ENCODE results near the gene EFCAB11. TPM values are rescaled to one million over a fixed set of nuclear protein-coding genes. Genes with fewer than 3 reads are reported as not detected.

EFCAB11 gene
- total RNA-seq, 3 donors from 2014 or later (not counting 1 experiment from before 2014, with no cell fraction given): 3.9 to 5.2 (median 4.0) TPM

DNA sequence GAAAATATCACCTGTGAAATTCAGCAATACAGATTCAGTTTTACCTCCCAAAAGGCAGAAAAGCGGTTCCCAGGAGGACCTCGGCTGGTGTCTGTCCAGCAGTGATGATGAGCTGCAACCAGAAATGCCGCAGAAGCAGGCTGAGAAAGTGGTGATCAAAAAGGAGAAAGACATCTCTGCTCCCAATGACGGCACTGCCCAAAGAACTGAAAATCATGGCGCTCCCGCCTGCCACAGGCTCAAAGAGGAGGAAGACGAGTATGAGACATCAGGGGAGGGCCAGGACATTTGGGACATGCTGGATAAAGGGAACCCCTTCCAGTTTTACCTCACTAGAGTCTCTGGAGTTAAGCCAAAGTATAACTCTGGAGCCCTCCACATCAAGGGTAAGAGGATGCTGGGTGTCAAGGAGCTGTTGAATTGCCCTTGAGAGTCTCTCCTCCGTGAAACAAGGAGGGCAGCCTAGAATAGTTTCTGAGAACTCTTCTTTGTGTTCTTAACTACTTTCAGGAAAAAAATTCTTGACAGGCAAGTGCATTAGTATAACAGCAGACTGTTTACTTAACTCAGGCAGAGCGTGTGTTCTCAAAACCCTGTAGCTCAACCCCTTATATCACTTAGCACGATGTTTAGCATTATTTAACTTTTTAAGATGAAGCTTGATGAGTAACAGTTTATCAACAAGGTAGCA is 8.9 kb upstream of the EFCAB11 start:
- Mint-ChIP-seq H3K36me3 (peaks cover 7% of the 10 kb centered on the region), H3K27ac (no peak overlapping the region), H3K4me1 (peaks cover 19 to 24% of the 10 kb centered on the region in 2 donors), H3K4me3 (no peak overlapping the region), H3K9me3 (no peaks in the 10 kb centered on the region), H3K27me3 (ENCODE audit: low read depth in 2 of 2) (no peaks in the 10 kb centered on the region)
- Histone ChIP-seq H3K36me3 (ENCODE audit: control insufficient read depth, insufficient read depth, low read length) (peaks cover 44% of the 10 kb centered on the region), H3K27ac (ENCODE audit: low read length) (no peak overlapping the region), H3K4me1 (ENCODE audit: control insufficient read depth, insufficient read depth, low read length) (peaks cover 10% of the 10 kb centered on the region), H3K4me3 (ENCODE audit: low read length) (no peak overlapping the region), H3K27me3 (ENCODE audit: control insufficient read depth, insufficient read depth, low read length) (no peaks in the 10 kb centered on the region), H3K9me3 (ENCODE audit: control insufficient read depth, insufficient read depth, low read length) (no peaks in the 10 kb centered on the region)
- WGBS (ENCODE audit: insufficient coverage): 93% methylated on average over 10 of the region's 10 CpGs
- ATAC-seq (no peak), DNase-seq (no peak)
- TF ChIP-seq, protein P1, sequence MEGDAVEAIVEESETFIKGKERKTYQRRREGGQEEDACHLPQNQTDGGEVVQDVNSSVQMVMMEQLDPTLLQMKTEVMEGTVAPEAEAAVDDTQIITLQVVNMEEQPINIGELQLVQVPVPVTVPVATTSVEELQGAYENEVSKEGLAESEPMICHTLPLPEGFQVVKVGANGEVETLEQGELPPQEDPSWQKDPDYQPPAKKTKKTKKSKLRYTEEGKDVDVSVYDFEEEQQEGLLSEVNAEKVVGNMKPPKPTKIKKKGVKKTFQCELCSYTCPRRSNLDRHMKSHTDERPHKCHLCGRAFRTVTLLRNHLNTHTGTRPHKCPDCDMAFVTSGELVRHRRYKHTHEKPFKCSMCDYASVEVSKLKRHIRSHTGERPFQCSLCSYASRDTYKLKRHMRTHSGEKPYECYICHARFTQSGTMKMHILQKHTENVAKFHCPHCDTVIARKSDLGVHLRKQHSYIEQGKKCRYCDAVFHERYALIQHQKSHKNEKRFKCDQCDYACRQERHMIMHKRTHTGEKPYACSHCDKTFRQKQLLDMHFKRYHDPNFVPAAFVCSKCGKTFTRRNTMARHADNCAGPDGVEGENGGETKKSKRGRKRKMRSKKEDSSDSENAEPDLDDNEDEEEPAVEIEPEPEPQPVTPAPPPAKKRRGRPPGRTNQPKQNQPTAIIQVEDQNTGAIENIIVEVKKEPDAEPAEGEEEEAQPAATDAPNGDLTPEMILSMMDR (IDR thresholded peaks at IDR 0.05): no peak
- intact Hi-C loops (cut with micrococcal nuclease): no loop called here

GRCh38 chr14:89960914-89961313 is 6.4 kb upstream of the EFCAB11 start:
- H3K36me3 Mint-ChIP-seq: peaks cover 7% of the 10 kb centered on the region

DNA sequence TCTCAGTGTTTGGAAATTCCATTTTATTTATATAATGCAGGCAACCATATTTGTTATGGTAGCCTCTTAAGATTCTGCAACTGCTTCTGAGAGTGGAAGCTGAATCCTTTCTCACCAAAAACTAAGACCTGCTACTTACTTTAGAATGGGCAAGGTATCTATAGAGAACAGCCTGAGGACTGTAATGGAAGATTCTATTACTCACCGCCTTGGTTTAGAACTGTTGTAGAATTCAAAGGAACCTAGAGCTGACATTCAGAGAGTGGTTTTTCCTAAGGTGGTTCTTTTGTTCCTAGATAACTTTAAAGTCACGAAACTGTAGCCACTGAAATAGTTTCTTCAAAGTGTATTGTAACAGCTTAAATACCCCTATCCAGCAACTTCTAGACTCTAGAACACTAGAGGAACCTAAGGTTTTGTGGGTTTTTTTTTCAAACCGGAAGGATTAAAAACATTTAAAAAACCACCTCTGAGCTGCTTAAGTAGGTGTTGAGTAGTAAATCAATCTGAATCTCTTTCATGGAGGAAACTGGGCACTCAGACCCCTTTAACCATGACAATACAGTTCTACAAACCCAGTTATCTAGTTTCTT is 5.4 kb upstream of the EFCAB11 start:
- Mint-ChIP-seq H3K9me3 (no peaks in the 10 kb centered on the region), H3K4me3 (peak overlapping the region; percentile 4), H3K27ac (peak overlapping the region; percentile 78 to 85), H3K27me3 (ENCODE audit: low read depth in 2 of 2) (no peaks in the 10 kb centered on the region), H3K4me1 (peaks cover 48 to 53% of the 10 kb centered on the region in 2 donors), H3K36me3 (peaks cover 7% of the 10 kb centered on the region)
- peak overlapping the region; percentile 40 for H3K27ac ChIP-seq (ENCODE audit: low read length)
- no peak overlapping the region for H3K4me3 ChIP-seq (ENCODE audit: low read length)
- intact Hi-C loops (cut with micrococcal nuclease): loop anchor here (5.0 to 10.0 kb wide), 6 partner anchors 238 to 1965 kb away; partner anchors contain the start of genes CALM1, GALC and RPS6KA5
- TF ChIP-seq, protein P1 (IDR thresholded peaks at IDR 0.05): no peak
- ATAC-seq (no peak), DNase-seq (peak in 1 of 2 donors; percentile 54)
- H3K27me3 ChIP-seq (ENCODE audit: control insufficient read depth, insufficient read depth, low read length): no peaks in the 10 kb centered on the region
- no peaks in the 10 kb centered on the region for H3K9me3 ChIP-seq (ENCODE audit: control insufficient read depth, insufficient read depth, low read length)
- 50% methylated on average over 1 of the region's 3 CpGs for WGBS (ENCODE audit: insufficient coverage)
- peaks cover 20% of the 10 kb centered on the region for H3K36me3 ChIP-seq (ENCODE audit: control insufficient read depth, insufficient read depth, low read length)
- peaks cover 29% of the 10 kb centered on the region for H3K4me1 ChIP-seq (ENCODE audit: control insufficient read depth, insufficient read depth, low read length)

More at GRCh38 chr14:89960914-89961313, 6.4 kb upstream of the EFCAB11 start:
- peaks cover 41 to 46% of the 10 kb centered on the region in 2 donors for H3K4me1 Mint-ChIP-seq
- peak overlapping the region; percentile 78 to 85 for H3K27ac Mint-ChIP-seq
- no peak overlapping the region for H3K4me3 ChIP-seq (ENCODE audit: low read length)
- ATAC-seq (no peak), DNase-seq (no peak)
- H3K4me1 ChIP-seq (ENCODE audit: control insufficient read depth, insufficient read depth, low read length): peaks cover 29% of the 10 kb centered on the region
- H3K9me3 Mint-ChIP-seq: no peaks in the 10 kb centered on the region
- no peak overlapping the region for H3K4me3 Mint-ChIP-seq
- H3K36me3 ChIP-seq (ENCODE audit: control insufficient read depth, insufficient read depth, low read length): peaks cover 27% of the 10 kb centered on the region
- TF ChIP-seq, protein P1 (IDR thresholded peaks at IDR 0.05): no peak
- 95% methylated on average over 3 of the region's 3 CpGs for WGBS (ENCODE audit: insufficient coverage)
- no peak overlapping the region for H3K27ac ChIP-seq (ENCODE audit: low read length)
- no peaks in the 10 kb centered on the region for H3K27me3 ChIP-seq (ENCODE audit: control insufficient read depth, insufficient read depth, low read length)
- H3K27me3 Mint-ChIP-seq (ENCODE audit: low read depth in 2 of 2): no peaks in the 10 kb centered on the region
- H3K9me3 ChIP-seq (ENCODE audit: control insufficient read depth, insufficient read depth, low read length): no peaks in the 10 kb centered on the region
- intact Hi-C loops (cut with micrococcal nuclease): no loop called here

Measured in natural killer cell (primary cell).